ENCODE measurements around the gene BMP6.

- TF ChIP-seq POLR2A (IDR thresholded peaks at IDR 0.05) (no peak), CTCF (IDR thresholded peaks at IDR 0.05 in 4 of 5, conservative IDR thresholded peaks at IDR 0.05 in 1 of 5) (no peak)
Observed at GRCh38 chr6:7773914-7774313, 48.0 kb downstream of the BMP6 start.

Data from gastrocnemius medialis (tissue), 4 donors.